ENCODE measurements around the gene SPO11.

Gene SPO11

DNA sequence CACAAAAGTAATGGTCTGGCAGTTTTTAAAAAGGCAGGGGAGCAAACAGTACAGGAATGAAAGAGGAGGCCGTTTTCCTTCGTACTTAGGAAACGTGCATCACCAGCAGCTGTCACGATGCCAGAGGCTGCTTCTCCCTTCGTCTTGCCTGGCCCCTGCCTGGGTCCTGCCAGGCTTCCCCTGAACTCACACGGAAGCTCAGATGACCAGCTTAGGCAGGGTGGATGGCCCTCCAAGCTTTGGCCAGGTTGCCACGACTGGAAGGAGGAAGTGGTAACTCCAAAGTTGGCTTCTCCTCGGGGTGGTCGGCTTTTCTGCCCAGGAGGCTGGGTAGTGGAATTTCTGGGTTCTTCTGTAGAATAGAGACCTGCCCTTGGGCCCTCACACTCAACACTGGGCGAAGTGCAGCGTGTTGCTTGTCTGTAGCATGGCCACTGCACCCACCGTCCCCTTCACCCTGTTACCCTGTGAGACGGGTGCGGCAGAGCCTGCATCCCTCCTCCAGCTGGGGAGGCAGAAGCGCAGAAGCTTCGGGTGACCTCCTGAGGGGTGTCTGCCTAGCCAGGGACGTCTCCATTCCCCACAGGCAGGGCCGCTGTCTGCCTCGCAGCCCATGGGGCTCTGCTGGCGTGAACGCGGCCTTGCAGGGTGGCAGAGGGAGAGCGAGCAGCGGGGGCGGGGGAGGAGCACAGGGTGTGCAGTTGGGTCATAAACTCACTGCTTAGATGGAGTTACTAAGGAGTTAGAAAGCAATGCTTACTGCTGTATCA, 43.2 kb downstream of the SPO11 start:
- in situ Hi-C loops (cut with HindIII; ENCODE audit: low sequenced_read_pairs) = loop anchor here (5.0 kb wide), 1 partner anchor 120 kb away; no protein-coding TSS in a partner anchor

DNA sequence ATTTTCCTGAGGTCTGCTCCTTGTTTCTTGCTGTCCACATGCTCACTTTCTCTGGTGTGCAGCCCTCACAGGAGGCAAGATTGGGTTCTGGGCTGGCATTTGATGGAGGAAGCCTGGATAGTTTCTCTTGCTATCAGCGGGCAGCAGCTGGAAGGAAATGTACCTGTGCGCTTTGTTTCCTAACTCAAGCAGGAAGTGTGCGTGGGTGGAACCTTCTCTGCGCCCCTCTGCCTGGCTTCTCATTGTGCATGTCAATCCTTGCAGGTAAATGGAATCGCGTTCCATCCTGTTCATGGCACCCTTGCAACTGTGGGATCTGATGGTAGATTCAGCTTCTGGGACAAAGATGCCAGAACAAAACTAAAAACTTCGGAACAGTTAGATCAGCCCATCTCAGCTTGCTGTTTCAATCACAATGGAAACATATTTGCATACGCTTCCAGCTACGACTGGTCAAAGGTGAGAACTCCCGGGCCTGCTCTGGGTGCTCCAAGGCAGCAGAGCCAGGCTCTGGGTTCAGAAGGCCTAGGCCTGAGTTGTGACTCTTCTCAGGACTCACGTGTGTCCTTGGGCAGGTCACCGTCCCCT, 44.8 kb downstream of the SPO11 start:
- in situ Hi-C loops (cut with HindIII; ENCODE audit: low sequenced_read_pairs) = loop anchor here (5.0 kb wide), 1 partner anchor 118 kb away; no protein-coding TSS in a partner anchor

DNA sequence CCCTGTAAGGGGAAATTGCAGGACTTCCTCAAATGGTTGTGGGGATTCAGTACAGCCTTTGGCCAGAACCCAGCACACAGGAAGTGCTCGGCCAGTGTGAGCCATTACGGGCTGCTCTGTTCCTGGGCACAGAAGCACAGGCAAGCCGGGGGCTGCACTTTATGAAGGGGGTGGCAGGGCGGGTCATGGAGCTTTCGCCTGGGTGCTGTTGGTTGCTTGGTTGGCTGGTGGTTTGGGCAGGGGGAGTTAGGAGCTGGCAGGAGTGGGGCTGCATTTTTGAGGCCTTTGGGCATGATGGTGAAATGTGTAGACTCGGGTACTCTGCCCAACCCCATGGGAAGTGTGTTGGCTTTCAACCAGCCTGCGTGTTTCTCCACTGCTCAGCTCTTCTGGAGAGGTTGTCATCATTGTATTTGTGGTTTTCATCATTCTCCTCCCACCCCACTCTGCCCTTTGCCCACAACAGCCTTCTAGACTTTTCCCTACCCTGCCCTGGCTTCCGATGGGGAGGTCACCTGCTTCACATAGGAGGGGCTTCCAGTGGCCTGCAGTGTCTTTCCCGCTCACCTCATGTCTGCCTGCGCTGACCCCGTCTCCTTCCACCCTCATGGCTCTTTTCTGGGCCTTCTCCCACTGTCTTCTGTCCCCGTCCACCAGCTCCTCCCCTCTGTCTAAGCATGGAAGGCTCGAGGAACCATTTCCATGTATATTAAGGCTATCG, 45.5 kb downstream of the SPO11 start:
- in situ Hi-C loops (cut with HindIII; ENCODE audit: low sequenced_read_pairs) = loop anchor here (5.0 kb wide), 1 partner anchor 117 kb away; no protein-coding TSS in a partner anchor

DNA sequence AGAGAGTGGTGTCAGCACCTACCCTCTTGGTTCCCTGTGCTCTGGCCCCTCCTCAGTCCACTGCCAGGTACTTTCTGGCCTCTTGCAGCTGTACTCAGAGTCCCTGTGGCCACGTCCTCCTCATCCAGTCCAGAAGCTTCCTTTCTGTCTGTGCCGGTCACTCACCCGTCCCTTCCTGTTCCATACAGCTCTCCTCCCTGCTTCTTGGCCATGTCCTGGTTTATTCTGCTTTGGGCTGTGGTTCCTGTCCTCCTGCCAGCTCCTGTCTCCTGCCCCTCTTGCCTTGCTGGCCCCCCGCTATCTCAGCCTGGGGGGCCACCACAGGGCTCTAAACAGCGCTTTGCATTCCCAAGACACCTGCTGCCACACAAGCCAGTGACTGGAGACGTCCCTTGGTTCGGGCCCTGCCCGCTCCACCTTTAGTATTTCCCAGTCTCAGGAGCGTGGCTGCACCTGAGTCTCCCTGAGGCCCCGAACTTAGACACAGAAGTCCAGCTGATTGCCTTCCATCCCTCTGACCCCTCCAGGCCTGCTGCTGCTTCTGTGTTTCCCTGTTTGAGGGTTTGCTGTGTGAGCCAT, 46.1 kb downstream of the SPO11 start:
- in situ Hi-C loops (cut with HindIII; ENCODE audit: low sequenced_read_pairs) = no loop called here

DNA sequence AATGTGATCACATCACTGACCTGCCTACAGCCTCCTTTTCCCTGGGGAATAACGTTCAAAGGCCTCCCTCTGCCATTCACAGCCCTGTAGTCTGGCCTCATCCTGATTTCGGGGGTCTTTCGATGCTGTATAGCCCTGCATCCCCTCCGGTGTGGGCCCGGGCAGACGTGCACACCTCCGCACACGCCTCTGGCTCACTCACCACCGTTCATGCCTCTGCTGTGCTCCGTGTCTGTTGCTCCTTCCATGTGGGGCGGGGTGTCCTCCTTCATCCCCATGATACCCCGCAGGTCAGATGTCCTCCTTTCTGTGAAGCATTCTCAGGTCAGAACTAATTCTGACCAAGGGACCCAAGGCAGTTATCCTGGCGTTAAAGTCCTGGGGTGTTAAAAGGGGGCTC, 47.7 kb downstream of the SPO11 start:
- in situ Hi-C loops (cut with HindIII; ENCODE audit: low sequenced_read_pairs) = no loop called here

DNA sequence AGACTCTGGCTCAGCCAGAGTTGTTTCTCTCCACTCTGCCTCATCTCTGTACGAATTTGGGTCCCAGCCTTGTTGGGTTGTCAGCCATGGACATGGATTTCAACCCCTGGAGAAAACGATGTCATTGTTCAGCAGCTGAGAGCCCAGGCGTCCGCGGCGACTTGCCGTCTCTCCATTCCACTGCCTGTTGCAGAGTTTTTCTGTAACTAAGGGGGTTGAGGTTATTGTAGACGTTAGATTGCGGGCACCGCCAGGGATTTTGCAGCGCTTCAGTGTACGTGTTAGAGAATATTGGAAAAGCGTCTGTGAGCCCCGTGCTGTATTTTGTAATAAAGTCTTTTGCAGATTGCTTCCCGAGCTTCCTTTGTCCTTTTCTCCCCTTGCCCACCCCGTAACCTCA, 48.5 kb downstream of the SPO11 start:
- in situ Hi-C loops (cut with HindIII; ENCODE audit: low sequenced_read_pairs) = no loop called here

DNA sequence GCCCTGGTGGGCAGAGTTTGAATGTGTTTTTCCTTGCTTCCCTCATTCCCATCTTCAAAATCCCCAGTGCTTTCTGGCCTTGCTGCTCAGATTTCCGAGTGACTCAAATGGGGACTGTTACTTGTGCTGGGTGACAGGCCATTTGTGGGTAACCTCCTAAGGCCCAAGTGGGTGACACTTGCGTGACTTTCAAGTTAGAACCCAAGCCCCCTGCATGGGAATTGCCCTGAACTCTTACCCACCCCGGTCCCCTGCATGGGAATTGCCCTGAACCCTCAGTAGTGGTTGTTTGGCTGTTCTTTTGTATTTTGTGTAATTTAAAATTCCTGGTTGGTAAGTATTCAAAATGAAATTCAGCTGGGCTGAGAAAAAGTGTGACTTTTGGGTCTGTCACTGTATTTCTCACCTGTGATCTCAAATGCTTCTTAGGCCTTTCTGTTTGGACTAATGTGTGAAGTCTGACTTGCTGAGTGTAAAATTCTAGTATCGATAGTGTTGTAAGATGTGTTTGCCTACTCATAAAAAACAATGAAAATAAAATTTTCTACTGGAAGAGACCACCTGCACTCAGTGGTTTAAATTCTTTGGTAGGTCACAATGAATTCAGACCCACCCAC, 49.2 kb downstream of the SPO11 start:
- in situ Hi-C loops (cut with HindIII; ENCODE audit: low sequenced_read_pairs) = no loop called here

DNA sequence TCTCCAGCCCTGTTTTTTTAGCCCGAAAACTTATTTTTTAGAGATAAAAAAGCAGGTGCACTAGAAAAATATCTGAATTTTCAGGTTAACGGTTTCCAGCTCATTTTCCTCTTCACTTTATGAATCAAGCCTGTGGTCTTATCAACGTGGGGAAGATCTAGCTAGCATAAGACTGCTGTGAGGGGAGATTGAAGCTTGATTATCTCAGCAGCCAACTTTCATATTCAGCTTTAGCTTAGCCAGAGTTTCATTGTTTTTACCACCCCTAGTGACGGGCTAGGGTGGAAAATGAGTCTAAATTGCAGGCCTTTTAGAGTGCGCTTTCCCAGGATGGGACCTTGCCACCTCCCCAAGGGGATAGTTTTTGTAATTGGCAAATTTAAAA, 49.7 kb downstream of the SPO11 start:
- in situ Hi-C loops (cut with HindIII; ENCODE audit: low sequenced_read_pairs) = no loop called here

DNA sequence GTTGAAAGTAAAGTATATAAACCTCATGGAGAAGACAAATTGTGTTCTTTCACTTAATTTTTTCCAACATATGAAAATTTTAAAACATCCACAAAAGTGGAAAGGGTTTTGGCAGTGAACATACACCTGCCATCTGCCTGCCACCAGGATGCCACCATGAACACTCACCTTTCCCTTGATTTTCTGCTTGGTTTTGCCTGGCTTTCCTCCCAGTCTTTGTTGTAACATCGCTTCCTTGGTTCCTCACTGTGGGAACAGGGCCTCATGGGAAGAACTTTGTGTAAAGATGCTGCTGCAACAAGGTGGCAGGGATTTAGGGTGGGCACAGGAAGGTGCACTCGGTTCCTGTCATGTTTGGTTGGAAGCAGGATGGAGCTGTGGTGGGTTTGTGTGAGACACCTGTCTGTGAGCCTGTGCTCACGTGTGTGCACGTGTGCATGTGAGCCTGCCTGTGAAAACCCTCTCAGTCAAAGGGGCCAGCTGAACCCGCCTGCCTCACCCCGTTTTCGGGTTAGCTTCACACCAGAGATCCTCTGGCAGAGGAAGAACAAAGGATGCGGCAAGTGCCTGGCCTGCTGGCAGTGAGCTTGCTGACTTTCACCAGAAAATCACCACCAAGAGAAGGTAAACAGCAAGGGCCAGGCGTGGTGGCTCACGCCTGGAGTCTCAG, 50.6 kb downstream of the SPO11 start:
- in situ Hi-C loops (cut with HindIII; ENCODE audit: low sequenced_read_pairs) = no loop called here

DNA sequence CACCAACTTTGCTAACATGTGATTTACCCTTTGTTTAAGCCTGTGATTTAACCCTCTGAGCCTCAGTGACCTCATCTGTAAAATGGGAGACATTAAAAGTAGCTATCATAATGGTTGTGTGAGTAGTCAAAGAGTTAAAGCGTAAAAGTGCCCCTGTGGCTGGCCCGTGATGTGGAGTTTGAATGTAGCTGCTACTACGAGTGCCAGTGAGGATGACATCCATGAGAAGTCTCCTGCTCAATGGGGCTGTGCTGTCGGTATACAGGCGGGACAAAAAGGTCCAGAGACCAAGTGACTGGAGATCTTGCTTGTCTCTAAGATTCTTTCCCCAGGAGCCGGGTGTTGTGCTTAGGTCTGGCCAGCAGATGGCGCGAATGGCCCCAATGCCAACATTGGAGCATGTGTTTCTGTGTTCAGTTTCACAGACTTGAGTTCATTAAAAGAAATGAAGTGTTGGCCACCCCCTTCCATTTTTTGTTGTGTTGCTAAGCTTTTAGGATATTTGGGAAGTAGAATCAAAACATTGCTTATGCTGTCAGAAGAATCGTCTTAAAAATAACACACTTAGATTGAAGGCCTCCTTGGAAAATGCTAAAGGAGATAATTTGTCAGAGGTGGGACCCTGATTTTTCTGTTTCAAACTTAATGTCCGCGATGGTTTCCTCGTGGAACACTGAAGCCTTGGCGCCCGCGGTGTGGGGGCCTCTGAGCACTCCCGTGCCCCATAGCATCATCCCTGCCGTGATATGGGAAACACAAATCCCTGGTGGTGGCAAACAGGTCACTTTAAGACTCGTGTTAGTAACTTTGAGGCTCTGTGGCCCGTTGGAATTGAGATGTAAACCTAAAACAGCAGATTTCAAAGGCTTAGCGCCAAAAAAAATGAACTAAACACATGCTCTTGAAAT, 52.2 kb downstream of the SPO11 start:
- in situ Hi-C loops (cut with HindIII; ENCODE audit: low sequenced_read_pairs) = no loop called here

DNA sequence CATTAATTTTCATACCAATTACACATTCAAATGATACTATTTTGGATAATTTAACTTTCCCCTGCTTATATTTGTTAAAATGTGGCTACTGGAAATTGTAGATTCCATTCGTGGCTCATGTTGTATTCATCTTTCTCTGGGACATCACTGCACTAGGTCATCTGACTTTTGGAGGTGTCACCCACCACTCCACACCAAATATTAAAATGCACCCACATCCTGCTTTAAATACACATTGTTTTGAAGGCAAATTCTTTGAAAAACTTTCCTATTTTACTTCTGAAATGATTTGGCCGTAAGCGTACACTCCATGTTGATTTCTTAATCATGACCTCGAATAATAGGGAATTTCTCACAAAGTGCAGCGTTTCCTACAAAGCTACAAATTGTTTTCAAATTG, 52.9 kb downstream of the SPO11 start:
- in situ Hi-C loops (cut with HindIII; ENCODE audit: low sequenced_read_pairs) = no loop called here

DNA sequence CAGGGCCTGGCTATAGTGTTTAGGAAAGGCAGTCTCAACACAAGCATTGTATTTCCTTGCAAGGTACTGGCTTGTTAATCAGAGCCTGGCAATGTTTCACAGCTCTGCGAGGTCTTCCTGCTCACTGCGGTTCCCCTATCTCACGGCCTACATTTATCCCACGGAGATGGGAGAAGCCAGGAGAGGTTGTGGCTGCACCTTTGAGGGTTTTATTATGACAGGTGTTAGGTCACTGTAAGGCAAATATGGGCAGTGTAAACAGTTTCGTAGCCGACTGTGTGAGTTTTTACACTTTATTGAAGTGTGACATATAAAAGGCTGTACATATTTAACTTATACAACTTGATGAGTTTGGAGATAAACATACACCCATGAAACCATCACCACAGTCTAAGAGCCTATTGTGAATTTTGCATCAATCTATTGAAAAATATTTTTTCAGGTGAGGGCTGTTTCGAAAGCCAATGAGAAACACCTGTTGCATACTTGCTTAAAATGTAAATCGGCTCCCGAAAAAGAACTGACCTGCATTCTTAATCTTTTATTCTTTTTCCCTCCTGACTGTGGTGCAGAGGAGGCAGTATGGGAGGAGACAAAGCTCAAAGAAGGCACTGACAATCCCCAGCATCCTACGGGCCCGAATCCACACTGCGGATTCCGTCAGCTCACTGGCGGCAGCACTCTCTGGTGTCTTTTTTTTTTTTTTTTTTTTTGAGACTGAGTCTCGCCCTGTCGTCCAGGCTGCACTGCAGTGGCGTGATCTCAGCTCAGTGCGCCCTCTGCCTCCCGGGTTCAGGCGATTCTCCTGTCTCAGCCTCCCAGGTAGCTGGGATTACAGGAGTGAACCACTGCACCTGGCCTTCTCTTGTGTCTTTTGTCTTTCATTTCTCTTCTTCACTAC, 54.1 kb downstream of the SPO11 start:
- in situ Hi-C loops (cut with HindIII; ENCODE audit: low sequenced_read_pairs) = no loop called here

DNA sequence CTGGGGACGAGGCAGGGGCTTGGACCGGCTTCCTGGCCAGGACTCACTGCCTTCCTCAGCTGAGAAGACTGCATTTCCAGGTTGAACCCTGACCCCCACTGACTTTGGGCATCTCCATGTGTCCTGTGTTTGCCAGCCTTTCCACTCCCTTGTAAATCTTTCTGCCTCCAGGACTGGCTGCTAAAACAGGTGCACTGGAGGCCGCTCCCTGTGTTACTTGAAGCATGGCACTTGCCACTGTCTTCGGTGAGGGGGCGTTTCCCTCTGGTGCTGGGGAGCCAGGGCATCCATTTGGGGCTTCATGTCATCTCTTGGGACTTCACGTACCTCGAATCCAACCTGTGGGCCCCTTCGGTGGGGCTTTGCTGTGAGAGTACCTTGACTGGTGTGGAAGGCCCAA, 54.9 kb downstream of the SPO11 start:
- in situ Hi-C loops (cut with HindIII; ENCODE audit: low sequenced_read_pairs) = no loop called here

DNA sequence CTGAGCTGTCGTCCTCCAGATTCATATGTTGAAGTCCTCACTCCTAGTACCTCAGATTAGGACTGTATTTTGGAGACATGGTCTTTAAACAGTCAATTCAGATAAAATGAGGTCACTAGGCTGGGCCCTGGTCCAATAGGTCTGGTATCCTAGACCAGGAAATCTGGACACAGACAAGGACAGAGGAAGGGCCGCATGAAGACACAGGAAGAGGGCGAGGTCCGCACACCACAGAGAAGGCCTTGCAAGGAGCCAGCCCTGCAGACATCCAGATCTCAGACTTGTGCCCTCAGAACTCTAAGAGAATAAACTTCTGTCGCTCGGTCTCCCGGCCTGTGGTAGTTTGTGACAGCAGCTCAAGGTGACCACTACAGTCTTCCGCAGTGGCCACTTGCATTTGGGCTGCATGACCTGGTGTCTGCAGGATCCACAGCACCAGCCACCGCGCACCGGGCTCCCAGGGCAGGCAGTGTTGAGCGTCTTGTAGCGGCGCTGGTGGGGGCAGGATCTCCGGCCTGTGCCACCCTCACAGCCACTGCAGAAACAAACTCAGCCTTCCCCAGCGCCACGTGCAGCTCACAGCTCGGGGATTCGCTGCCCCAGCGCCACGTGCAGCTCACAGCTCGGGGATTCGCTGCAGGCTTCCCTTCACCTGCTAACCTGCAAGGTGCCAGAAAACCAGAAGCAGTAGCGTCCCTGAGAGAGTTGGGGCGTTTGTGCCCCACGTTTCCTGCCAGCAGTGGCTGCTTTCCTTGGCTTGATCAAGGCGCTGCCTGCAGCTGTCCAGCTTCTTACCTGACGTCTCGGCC, 55.6 kb downstream of the SPO11 start:
- in situ Hi-C loops (cut with HindIII; ENCODE audit: low sequenced_read_pairs) = no loop called here

DNA sequence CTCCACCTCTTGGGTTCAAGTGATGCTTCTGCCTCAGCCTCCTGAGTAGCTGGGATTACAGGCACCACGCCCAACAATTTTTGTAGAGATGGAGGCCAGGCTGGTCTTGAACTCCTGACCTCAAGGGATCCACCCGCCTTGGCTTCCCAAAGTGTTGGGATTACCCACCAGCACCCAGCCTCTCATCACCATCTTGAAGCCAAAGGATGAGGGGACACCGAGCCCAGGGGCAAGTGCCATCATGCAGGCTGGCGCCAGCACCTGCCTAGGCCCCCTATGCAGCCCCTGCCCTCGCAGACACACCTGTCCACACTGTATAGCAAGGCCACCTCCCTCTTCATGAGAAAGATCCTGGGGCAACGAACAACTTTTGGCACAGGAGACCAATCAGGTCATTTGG, 56.3 kb downstream of the SPO11 start:
- in situ Hi-C loops (cut with HindIII; ENCODE audit: low sequenced_read_pairs) = no loop called here

DNA sequence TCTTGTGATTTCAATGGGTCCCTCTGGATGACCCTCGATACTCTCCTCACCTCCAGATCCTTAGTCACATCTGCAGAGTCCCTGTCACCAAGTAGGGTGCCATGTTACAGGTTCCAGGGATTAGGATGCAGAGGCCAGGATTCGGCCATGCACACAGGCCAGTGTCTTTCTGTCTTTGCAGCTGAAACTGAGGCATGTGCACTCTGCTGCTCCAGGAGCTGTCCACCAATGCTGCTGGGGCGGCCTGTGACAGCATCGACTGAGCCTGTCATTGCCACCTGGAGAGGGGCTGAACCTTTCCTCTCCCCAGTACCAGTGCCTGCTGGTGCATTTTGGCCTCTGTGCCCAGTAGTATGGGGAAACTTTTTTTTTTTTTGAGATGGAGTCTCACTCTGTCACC, 57.2 kb downstream of the SPO11 start:
- in situ Hi-C loops (cut with HindIII; ENCODE audit: low sequenced_read_pairs) = no loop called here

DNA sequence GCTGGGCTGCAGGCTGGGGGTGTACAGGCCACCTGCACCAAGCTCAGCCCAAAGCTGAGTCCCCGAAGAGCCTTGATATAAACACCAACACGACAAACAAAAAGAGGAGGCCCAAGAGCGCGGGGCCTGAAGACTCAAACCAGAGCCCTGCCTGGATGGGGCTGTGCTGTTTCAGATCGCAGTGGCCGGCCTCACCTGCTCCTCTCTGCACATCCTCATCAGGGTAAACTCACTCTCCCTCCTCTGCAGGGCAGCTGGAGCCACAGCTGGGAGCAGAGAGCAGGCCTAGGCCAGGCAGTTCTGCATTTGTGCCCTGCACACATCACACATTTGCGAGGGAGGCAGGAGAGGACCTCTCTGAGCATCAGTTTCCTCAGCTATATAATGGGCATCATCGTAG, 57.9 kb downstream of the SPO11 start:
- in situ Hi-C loops (cut with HindIII; ENCODE audit: low sequenced_read_pairs) = no loop called here

DNA sequence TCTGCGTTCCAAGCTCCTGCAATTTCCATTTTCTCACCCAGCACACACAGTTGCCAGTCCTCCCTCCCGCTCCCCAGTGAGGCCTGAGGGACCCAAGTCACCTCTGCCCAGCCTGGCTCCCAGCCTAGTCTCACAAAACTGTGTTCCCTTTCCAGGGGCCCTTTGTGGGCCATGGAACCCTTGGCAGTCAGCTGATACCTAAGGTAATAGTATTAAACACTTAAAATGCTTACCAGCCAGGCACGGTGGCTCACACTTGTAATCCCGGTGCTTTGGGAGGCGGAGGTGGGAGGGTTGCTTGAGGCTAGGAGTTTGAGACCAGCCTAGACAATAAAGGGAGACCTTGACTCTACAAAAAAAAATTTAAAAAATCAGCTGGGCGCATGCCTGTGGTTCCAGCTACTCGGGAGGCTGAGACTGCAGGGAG, 58.4 kb downstream of the SPO11 start:
- in situ Hi-C loops (cut with HindIII; ENCODE audit: low sequenced_read_pairs) = no loop called here

All from endothelial cell of hepatic sinusoid (primary cell).